ENCODE results near the gene NXT1. TPM values are rescaled to one million over a fixed set of nuclear protein-coding genes. Genes with fewer than 3 reads are reported as not detected.

Gene NXT1
- total RNA-seq, 3 donors from 2014 or later (not counting 1 experiment from before 2014, with no cell fraction given): 47.4 to 61.8 (median 56.3) TPM

DNA sequence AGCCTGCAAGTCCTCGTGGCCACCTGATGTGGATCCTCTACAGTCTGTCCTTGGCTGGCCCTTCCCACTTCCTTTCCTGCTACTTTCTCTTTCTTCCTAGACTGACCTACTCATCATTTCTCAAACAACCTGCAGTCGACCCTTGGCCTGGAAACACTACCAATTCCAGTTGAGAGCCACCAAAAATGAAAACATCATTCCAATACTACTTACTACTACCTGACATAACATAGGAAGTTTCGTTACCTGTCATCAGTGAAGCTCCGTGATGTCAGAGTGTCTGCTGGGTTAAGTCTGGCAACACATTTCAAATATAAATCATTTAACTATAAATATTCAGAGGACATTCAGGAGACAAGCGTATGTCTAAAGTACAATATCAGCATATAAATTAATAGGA is 25.2 kb downstream of the NXT1 start:
- H3K36me3 Mint-ChIP-seq: no peaks in the 10 kb centered on the region
- no peak for ATAC-seq
- no peak for TF ChIP-seq CTCF (IDR thresholded peaks at IDR 0.05)

DNA sequence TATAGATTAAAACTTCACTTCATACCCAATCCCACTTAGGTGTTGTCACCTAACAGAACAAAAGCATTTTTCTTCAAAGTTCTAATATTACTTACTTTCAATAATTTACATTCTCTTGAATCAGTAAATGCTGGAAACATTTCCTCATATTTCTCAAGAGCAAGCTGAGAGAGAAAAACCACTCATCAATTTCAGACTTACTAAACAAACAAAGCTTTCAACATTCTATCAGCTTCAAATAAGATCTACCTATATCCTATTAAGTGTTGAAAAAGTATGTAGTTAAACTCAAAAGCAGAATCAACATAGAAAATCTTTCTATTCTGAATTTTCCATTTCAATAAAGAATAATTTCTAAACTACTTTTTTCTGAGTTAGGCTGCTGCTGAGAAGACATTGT is 29.2 kb downstream of the NXT1 start:
- Mint-ChIP-seq H3K27ac (no peak overlapping the region), H3K4me1 (no peaks in the 10 kb centered on the region), H3K36me3 (no peaks in the 10 kb centered on the region), H3K4me3 (no peak overlapping the region), H3K9me3 (no peaks in the 10 kb centered on the region), H3K27me3 (ENCODE audit: low read depth in 2 of 2) (no peaks in the 10 kb centered on the region)
- DNase-seq: no peak
- TF ChIP-seq CTCF (IDR thresholded peaks at IDR 0.05): no peak
- Histone ChIP-seq H3K27ac (ENCODE audit: low read length) (no peak overlapping the region), H3K27me3 (ENCODE audit: control insufficient read depth, insufficient read depth, low read length) (no peaks in the 10 kb centered on the region), H3K4me3 (ENCODE audit: low read length) (no peak overlapping the region), H3K36me3 (ENCODE audit: control insufficient read depth, insufficient read depth, low read length) (peaks cover 39% of the 10 kb centered on the region), H3K4me1 (ENCODE audit: control insufficient read depth, insufficient read depth, low read length) (no peaks in the 10 kb centered on the region), H3K9me3 (ENCODE audit: control insufficient read depth, insufficient read depth, low read length) (no peaks in the 10 kb centered on the region)
- no peak for ATAC-seq
- intact Hi-C loops (cut with micrococcal nuclease): no loop called here

More for the DNA sequence above, 25.2 kb downstream of the NXT1 start:
- Mint-ChIP-seq H3K4me3 (no peak overlapping the region), H3K27ac (no peak overlapping the region), H3K9me3 (no peaks in the 10 kb centered on the region), H3K27me3 (ENCODE audit: low read depth in 2 of 2) (no peaks in the 10 kb centered on the region), H3K4me1 (no peaks in the 10 kb centered on the region)
- Histone ChIP-seq H3K4me3 (ENCODE audit: low read length) (no peak overlapping the region), H3K9me3 (ENCODE audit: control insufficient read depth, insufficient read depth, low read length) (no peaks in the 10 kb centered on the region), H3K4me1 (ENCODE audit: control insufficient read depth, insufficient read depth, low read length) (no peaks in the 10 kb centered on the region), H3K27me3 (ENCODE audit: control insufficient read depth, insufficient read depth, low read length) (no peaks in the 10 kb centered on the region), H3K27ac (ENCODE audit: low read length) (no peak overlapping the region), H3K36me3 (ENCODE audit: control insufficient read depth, insufficient read depth, low read length) (peaks cover 66% of the 10 kb centered on the region)
- DNase-seq: no peak
- intact Hi-C loops (cut with micrococcal nuclease): no loop called here
- WGBS (ENCODE audit: insufficient coverage): 81% methylated on average over 4 of the region's 5 CpGs

DNA sequence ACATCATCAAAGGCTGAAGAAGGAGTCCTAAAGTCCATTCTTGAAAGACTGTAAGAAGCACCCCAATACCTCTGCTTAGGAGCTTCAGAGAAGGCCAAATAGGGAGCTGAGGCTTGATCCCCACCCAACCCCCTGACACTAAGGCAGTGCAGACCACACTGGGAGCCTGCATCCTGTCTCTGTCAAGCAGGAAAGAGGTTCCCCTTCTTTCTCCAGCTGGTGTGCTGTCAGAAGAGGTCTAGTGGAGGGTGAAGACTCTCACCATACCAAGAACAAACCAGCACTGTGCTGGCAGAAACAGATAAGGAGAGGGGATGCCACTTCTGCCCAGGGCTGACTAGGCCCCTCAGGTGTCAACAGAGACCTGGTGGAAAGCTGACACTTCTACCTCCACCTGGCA is 31.3 kb downstream of the NXT1 start:
- Histone ChIP-seq H3K4me1 (ENCODE audit: control insufficient read depth, insufficient read depth, low read length) (no peaks in the 10 kb centered on the region), H3K27ac (ENCODE audit: low read length) (no peak overlapping the region), H3K9me3 (ENCODE audit: control insufficient read depth, insufficient read depth, low read length) (no peaks in the 10 kb centered on the region), H3K27me3 (ENCODE audit: control insufficient read depth, insufficient read depth, low read length) (no peaks in the 10 kb centered on the region), H3K4me3 (ENCODE audit: low read length) (no peak overlapping the region), H3K36me3 (ENCODE audit: control insufficient read depth, insufficient read depth, low read length) (peaks cover 22% of the 10 kb centered on the region)
- H3K27me3 Mint-ChIP-seq (ENCODE audit: low read depth in 2 of 2): no peaks in the 10 kb centered on the region
- ATAC-seq (no peak), DNase-seq (no peak)
- H3K4me3 Mint-ChIP-seq: no peak overlapping the region
- H3K9me3 Mint-ChIP-seq: no peaks in the 10 kb centered on the region
- intact Hi-C loops (cut with micrococcal nuclease): no loop called here
- peaks cover 0 to 4% of the 10 kb centered on the region in 2 donors for H3K4me1 Mint-ChIP-seq
- TF ChIP-seq CTCF (IDR thresholded peaks at IDR 0.05): no peak
- H3K36me3 Mint-ChIP-seq: no peaks in the 10 kb centered on the region
- no peak overlapping the region for H3K27ac Mint-ChIP-seq

DNA sequence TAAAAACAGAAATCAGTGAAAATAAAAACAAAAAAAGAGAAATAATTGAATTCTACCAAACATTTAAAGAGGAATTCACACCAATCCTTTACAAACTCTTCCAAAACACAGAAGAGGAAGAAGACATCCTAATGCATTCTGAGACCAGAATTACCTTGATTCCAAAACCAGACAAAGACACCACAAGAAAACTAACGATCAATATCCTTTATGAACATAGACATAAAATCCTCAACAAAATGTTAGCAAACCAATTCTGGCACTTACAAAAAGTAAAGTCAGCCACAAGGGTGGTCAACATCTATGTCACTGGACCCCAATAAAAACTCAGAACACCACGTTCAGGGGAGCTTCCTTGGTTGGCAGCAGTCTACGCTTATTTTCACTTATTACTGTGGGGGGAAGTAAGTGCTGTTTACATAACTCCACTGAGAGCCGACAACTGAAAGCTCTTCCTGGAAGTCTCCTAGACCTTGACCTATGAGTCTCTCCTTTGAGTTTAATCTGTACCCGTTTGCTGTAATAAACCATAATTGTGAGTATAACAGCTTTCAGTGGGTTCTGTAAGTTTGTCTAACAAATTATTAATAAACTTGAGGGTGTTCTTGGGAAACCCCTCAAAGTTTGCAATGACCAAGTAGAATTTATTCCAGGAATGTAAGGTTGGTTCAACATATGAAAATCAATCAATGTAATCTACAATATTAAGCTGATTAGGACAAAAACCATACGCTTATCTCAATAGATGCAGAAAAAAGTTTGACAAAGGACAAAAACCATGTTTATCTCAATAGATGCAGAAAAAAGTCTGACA is 35.9 kb downstream of the NXT1 start:
- Mint-ChIP-seq H3K27ac (no peak overlapping the region), H3K36me3 (no peaks in the 10 kb centered on the region), H3K4me1 (peaks cover 0 to 4% of the 10 kb centered on the region in 2 donors), H3K9me3 (no peaks in the 10 kb centered on the region), H3K27me3 (ENCODE audit: low read depth in 2 of 2) (no peaks in the 10 kb centered on the region), H3K4me3 (no peak overlapping the region)
- no peak overlapping the region for H3K27ac ChIP-seq (ENCODE audit: low read length)
- H3K36me3 ChIP-seq (ENCODE audit: control insufficient read depth, insufficient read depth, low read length): peaks cover 13% of the 10 kb centered on the region
- TF ChIP-seq CTCF (IDR thresholded peaks at IDR 0.05): no peak
- no peak overlapping the region for H3K4me3 ChIP-seq (ENCODE audit: low read length)
- H3K9me3 ChIP-seq (ENCODE audit: control insufficient read depth, insufficient read depth, low read length): no peaks in the 10 kb centered on the region
- H3K4me1 ChIP-seq (ENCODE audit: control insufficient read depth, insufficient read depth, low read length): no peaks in the 10 kb centered on the region
- intact Hi-C loops (cut with micrococcal nuclease): no loop called here
- DNase-seq (no peak), ATAC-seq (no peak)
- H3K27me3 ChIP-seq (ENCODE audit: control insufficient read depth, insufficient read depth, low read length): no peaks in the 10 kb centered on the region
- WGBS (ENCODE audit: insufficient coverage): 86% methylated on average over 5 of the region's 6 CpGs
